Tibial nerve (tissue), 3 donors: ENCODE results near the gene PARP3.

Experiments used
- POLR2A ChIP-seq, 2 donors: fragments of 450-650 bp; IDR thresholded peaks; one replicate each; pipeline ENCODE4 v1.6.1; 2017; ENCODE audit warnings: antibody characterized with exemption in 2 of 2, mild to moderate bottlenecking in 2 of 2, moderate library complexity in 2 of 2
- TF ChIP-seq, protein P1 (sequence below), 5 experiments: fragments of 200-600 bp in 3 of 5; fragments of 450-650 bp in 2 of 5; sonication (generic) in 3 of 5; IDR thresholded peaks; one replicate each; pipeline ENCODE4 v1.5.1; 2016 to 2019; ENCODE audit warnings: antibody characterized with exemption in 5 of 5, mild to moderate bottlenecking in 3 of 5, moderate library complexity in 2 of 5

- TF ChIP-seq, protein P1, sequence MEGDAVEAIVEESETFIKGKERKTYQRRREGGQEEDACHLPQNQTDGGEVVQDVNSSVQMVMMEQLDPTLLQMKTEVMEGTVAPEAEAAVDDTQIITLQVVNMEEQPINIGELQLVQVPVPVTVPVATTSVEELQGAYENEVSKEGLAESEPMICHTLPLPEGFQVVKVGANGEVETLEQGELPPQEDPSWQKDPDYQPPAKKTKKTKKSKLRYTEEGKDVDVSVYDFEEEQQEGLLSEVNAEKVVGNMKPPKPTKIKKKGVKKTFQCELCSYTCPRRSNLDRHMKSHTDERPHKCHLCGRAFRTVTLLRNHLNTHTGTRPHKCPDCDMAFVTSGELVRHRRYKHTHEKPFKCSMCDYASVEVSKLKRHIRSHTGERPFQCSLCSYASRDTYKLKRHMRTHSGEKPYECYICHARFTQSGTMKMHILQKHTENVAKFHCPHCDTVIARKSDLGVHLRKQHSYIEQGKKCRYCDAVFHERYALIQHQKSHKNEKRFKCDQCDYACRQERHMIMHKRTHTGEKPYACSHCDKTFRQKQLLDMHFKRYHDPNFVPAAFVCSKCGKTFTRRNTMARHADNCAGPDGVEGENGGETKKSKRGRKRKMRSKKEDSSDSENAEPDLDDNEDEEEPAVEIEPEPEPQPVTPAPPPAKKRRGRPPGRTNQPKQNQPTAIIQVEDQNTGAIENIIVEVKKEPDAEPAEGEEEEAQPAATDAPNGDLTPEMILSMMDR (IDR thresholded peaks at IDR 0.05), result no peak
- no peak for TF ChIP-seq POLR2A (IDR thresholded peaks at IDR 0.05)
Measured at GRCh38 chr3:51980253-51980652, 38.1 kb downstream of the PARP3 start.
